CD14-positive monocyte (primary cell): ENCODE data around the gene SAA2. TPM values are rescaled to one million over a fixed set of nuclear protein-coding genes. Genes with fewer than 3 reads are reported as not detected.
"Not testable (repeated sequence)": the region's sequence is repeated elsewhere in the genome, so short reads cannot be mapped to it uniquely, and the experiment has no call there.

ENCODE experiments used
- DNase-seq, 3 donors: peaks; one replicate each; pipeline ENCODE4 v3.0.0-alpha.2; 2011 to 2022
- H2AFZ ChIP-seq: 2 replicates; pipeline ENCODE4 v1.6.0; 2012; ENCODE audit warnings: mild to moderate bottlenecking, low read depth, low read length, inconsistent platforms; ENCODE audit not compliant: insufficient read depth, poor library complexity, severe bottlenecking
- H3K27ac ChIP-seq, 2 donors: 1 replicate in 1 of 2; 2 replicates in 1 of 2; pipeline ENCODE4 v1.5.1; 2012 to 2013; ENCODE audit warnings: low read length in 2 of 2, control low read depth in 1 of 2, inconsistent platforms in 1 of 2, low read depth in 1 of 2, mild to moderate bottlenecking in 1 of 2
- H3K27me3 ChIP-seq, 2 donors: one replicate each; pipeline versions ENCODE4 v1.6.0 to v1.6.1; 2011 to 2013; ENCODE audit warnings: low read length in 2 of 2; ENCODE audit not compliant: control insufficient read depth in 2 of 2, insufficient read depth in 2 of 2
- H3K36me3 ChIP-seq, 2 donors: replicated peaks in 1 of 2; 1 replicate in 1 of 2; 2 replicates in 1 of 2; pipeline versions ENCODE4 v1.5.1 to v1.6.1; 2012 to 2013; ENCODE audit warnings: low read length in 2 of 2, control low read depth in 1 of 2, inconsistent platforms in 1 of 2, mild to moderate bottlenecking in 1 of 2; ENCODE audit not compliant: insufficient read depth in 2 of 2, control insufficient read depth in 1 of 2
- H3K4me1 ChIP-seq, 2 donors: 1 replicate in 1 of 2; 2 replicates in 1 of 2; pipeline versions ENCODE4 v1.5.1 to v1.6.1; 2012 to 2013; ENCODE audit warnings: low read length in 2 of 2, control low read depth in 1 of 2, inconsistent platforms in 1 of 2, mild to moderate bottlenecking in 1 of 2, moderate library complexity in 1 of 2; ENCODE audit not compliant: insufficient read depth in 2 of 2, control insufficient read depth in 1 of 2
- H3K4me2 ChIP-seq: replicated peaks from 2 replicates; pipeline ENCODE3; 2012; ENCODE audit warnings: low read length, moderate library complexity, mild to moderate bottlenecking; ENCODE audit not compliant: poor library complexity, severe bottlenecking; ENCODE audit errors: extremely low read depth
- H3K4me3 ChIP-seq, 3 experiments: fragments of 200-600 bp in 1 of 3; sonication (generic) in 1 of 3; replicated peaks in 1 of 3; 1 replicate in 2 of 3; 2 replicates in 1 of 3; pipeline ENCODE4 v1.5.1; 2011 to 2013; ENCODE audit warnings: low read length in 3 of 3, mild to moderate bottlenecking in 3 of 3, control low read depth in 2 of 3, low read depth in 2 of 3, inconsistent platforms in 1 of 3, moderate library complexity in 1 of 3
- H3K79me2 ChIP-seq: 2 replicates; pipeline ENCODE4 v1.6.0; 2012; ENCODE audit warnings: mild to moderate bottlenecking, control low read depth, inconsistent platforms, low read length, moderate library complexity; ENCODE audit not compliant: insufficient read depth
- H3K9ac ChIP-seq: 2 replicates; pipeline ENCODE4 v1.6.0; 2017; ENCODE audit warnings: low read length, mild to moderate bottlenecking; ENCODE audit not compliant: insufficient read depth, poor library complexity, severe bottlenecking
- H3K9me3 ChIP-seq, 2 donors: replicated peaks in 1 of 2; 1 replicate in 1 of 2; 2 replicates in 1 of 2; pipeline versions ENCODE4 v1.5.1 to v1.6.1; 2012 to 2013; ENCODE audit warnings: low read length in 2 of 2, control low read depth in 1 of 2; ENCODE audit not compliant: control insufficient read depth in 1 of 2, insufficient read depth in 1 of 2
- H4K20me1 ChIP-seq: 2 replicates; pipeline ENCODE4 v1.6.0; 2012; ENCODE audit warnings: mild to moderate bottlenecking, low read length, control low read depth, moderate library complexity; ENCODE audit not compliant: insufficient read depth
- H3K27ac Mint-ChIP-seq, 7 donors: one replicate each; pipeline ENCODE4 v1.8.0; 2020; ENCODE audit warnings: mild to moderate bottlenecking in 7 of 7, mixed read lengths in 7 of 7, moderate library complexity in 6 of 7, inconsistent platforms in 2 of 7
- H3K27me3 Mint-ChIP-seq, 3 donors: one replicate each; pipeline ENCODE4 v1.8.0; 2021 to 2022; ENCODE audit warnings: low read depth in 3 of 3, mild to moderate bottlenecking in 3 of 3, mixed read lengths in 3 of 3, moderate library complexity in 3 of 3, inconsistent platforms in 1 of 3
- H3K36me3 Mint-ChIP-seq, 2 donors: one replicate each; pipeline ENCODE4 v1.8.0; 2020; ENCODE audit warnings: mixed read lengths in 2 of 2, inconsistent platforms in 1 of 2, mild to moderate bottlenecking in 1 of 2
- H3K4me1 Mint-ChIP-seq: one replicate; pipeline ENCODE4 v1.8.0; 2020; ENCODE audit warnings: mild to moderate bottlenecking, mixed read lengths
- H3K4me3 Mint-ChIP-seq, 2 donors: one replicate each; pipeline ENCODE4 v1.8.0; 2020; ENCODE audit warnings: mild to moderate bottlenecking in 2 of 2, mixed read lengths in 2 of 2, moderate library complexity in 1 of 2
- H3K9me3 Mint-ChIP-seq, 7 donors: one replicate each; pipeline ENCODE4 v1.8.0; 2020 to 2022; ENCODE audit warnings: mixed read lengths in 7 of 7, mild to moderate bottlenecking in 6 of 7, moderate library complexity in 6 of 7, inconsistent platforms in 2 of 7
- CTCF ChIP-seq: fragments of 200-600 bp; IDR thresholded peaks from one replicate; pipeline ENCODE4 v1.8.0; 2022; ENCODE audit warnings: antibody characterized with exemption, mild to moderate bottlenecking
- WGBS: methylation state at CpG from one replicate; pipeline ENCODE4 v1.1.5; 2013; ENCODE audit warnings: missing lambda C conversion rate; ENCODE audit not compliant: insufficient coverage; 5-methylcytosine and 5-hydroxymethylcytosine counted together
- intact Hi-C, 2 donors: fragments of 100-400 bp; cut with micrococcal nuclease; formaldehyde crosslinking; loops; one replicate each; pipeline versions ENCODE4 v1.15.0 to v1.15.1; 2023
- polyA plus RNA-seq, 3 donors: library from polyadenylated mRNA; depleted of rRNA in 1 of 3; unstranded in 2 of 3; stranded (reverse) in 1 of 3; fragments of 300-500 nt in 2 of 3; fragments of >200 nt in 1 of 3; fragmentation: Illumina TruSeq in 2 of 3; gene quantifications; 1 replicate in 2 of 3; 2 replicates in 1 of 3; pipeline ENCODE4 v1.2.3, GENCODE V29; 2012 to 2021

SAA2 gene
- polyA plus RNA-seq, 3 donors = not detected

DNA sequence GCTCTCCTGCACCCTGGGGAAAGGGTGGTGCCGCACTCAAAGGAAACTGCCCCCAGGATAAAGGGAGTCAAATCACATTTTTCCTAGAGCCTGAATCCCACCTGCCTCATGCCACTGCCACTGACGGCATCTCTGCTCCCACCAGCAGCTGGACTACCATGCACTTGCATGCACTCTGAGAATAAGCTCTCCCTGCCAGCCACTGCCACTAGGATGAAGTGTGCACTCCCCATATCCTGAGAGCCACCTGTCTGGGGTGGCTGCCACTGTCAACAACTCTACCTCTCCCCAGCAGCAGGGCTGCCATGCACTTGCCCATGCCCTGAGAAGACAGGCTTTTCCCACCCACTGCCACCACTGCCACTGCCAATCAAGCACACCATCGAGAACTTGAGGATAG is 44.2 kb downstream of the SAA2 start:
- Histone ChIP-seq H3K9ac (no peak overlapping the region), H3K9me3 (no peaks in the 10 kb centered on the region), H3K4me1 (no peaks in the 10 kb centered on the region), H3K27ac (no peak overlapping the region), H3K79me2 (no peaks in the 10 kb centered on the region), H3K4me3 (no peak overlapping the region), H3K4me2 (no peak overlapping the region), H3K36me3 (no peaks in the 10 kb centered on the region), H3K27me3 (peaks cover 13 to 17% of the 10 kb centered on the region in 2 donors), H2AFZ (no peak overlapping the region), H4K20me1 (no peaks in the 10 kb centered on the region)
- intact Hi-C loops = no loop called here
- H3K36me3 Mint-ChIP-seq = no peaks in the 10 kb centered on the region
- H3K9me3 Mint-ChIP-seq = peaks cover 0 to 5% (median 0%) of the 10 kb centered on the region in 7 donors
- H3K4me3 Mint-ChIP-seq = no peak overlapping the region
- H3K4me1 Mint-ChIP-seq = peaks cover 2% of the 10 kb centered on the region
- no peak for DNase-seq
- peaks cover 27 to 52% (median 28%) of the 10 kb centered on the region in 3 donors for H3K27me3 Mint-ChIP-seq
- H3K27ac Mint-ChIP-seq = no peak overlapping the region
- TF ChIP-seq CTCF = no peak
- WGBS = 78% methylated on average over 2 of the region's 3 CpGs

DNA sequence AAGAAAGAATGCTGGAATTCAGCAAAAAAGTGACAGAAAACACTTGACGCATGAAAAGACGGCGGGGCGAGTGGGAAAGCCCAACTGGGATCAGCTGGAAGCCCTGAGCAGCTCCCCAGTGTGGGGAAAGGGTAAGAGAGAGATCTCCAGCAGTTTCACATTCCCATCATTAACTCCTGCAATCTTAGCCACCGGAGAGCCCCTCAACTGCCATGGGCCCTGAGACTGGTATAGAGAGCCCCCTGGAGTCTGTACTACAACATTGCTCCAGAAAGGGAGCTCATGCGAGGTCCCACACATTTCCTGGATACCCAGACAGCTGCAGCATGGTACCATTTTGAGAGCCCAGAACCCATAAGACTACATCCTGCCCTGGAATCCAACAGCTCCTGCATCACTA is 44.7 kb downstream of the SAA2 start:
- peaks cover 23 to 47% (median 23%) of the 10 kb centered on the region in 3 donors for H3K27me3 Mint-ChIP-seq
- H3K9me3 Mint-ChIP-seq = peaks cover 0 to 5% (median 0%) of the 10 kb centered on the region in 7 donors
- Histone ChIP-seq H3K27me3 (peaks cover 8 to 12% of the 10 kb centered on the region in 2 donors), H3K4me2 (no peak overlapping the region), H3K79me2 (no peaks in the 10 kb centered on the region), H4K20me1 (no peaks in the 10 kb centered on the region), H3K36me3 (no peaks in the 10 kb centered on the region), H3K9ac (no peak overlapping the region), H3K9me3 (no peaks in the 10 kb centered on the region), H3K4me3 (no peak overlapping the region), H2AFZ (no peak overlapping the region), H3K4me1 (no peaks in the 10 kb centered on the region), H3K27ac (no peak overlapping the region)
- no peak for DNase-seq
- no peak for TF ChIP-seq CTCF
- WGBS = 14% methylated on average over 2 of the region's 6 CpGs
- peak overlapping the region in 1 of 2 donors; percentile 27 for H3K4me3 Mint-ChIP-seq
- H3K27ac Mint-ChIP-seq = no peak overlapping the region
- H3K4me1 Mint-ChIP-seq = peaks cover 2% of the 10 kb centered on the region
- intact Hi-C loops = no loop called here
- no peaks in the 10 kb centered on the region for H3K36me3 Mint-ChIP-seq

DNA sequence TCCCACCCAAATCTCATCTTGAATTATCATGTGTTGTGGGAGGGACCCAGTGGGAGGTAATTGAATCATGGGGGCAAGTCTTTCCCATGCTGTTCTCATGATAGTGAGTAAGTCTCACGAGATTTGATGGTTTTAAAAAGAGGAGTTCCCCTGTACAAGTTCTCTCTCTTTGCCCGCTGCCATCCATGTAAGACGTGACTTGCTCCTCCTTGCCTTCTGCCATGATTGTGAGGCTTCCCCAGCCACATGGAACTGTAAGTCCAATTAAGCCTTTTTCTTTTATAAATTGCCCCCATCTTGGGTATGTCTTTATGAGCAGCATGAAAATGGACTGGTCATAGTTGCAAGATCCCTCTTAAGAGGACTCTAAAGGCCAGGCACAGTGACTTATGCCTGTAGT is 50.7 kb downstream of the SAA2 start:
- no CpG with 5 or more reads among the region's 3 CpGs for WGBS
- H3K4me2 ChIP-seq, H3K36me3 ChIP-seq, H3K4me3 Mint-ChIP-seq, H3K79me2 ChIP-seq, H3K4me1 ChIP-seq, H3K9me3 Mint-ChIP-seq, H3K27ac Mint-ChIP-seq, H2AFZ ChIP-seq, H3K27me3 ChIP-seq, H3K9me3 ChIP-seq, H3K4me1 Mint-ChIP-seq, H3K4me3 ChIP-seq, H3K9ac ChIP-seq, H3K36me3 Mint-ChIP-seq, intact Hi-C loops, H3K27ac ChIP-seq, DNase-seq, H4K20me1 ChIP-seq: not testable (repeated sequence)
- H3K27me3 Mint-ChIP-seq = peaks cover 5 to 21% (median 5%) of the 10 kb centered on the region in 3 donors
